NT2/D1 (cell line): ENCODE measurements around the gene MRPS26.

ENCODE experiments used
- SUZ12 ChIP-seq: IDR thresholded peaks from 2 replicates; pipeline ENCODE4 v1.6.1; 2011; ENCODE audit not compliant: insufficient read length, insufficient read depth; ENCODE audit errors: extremely low read depth
- YY1 ChIP-seq: IDR thresholded peaks from 2 replicates; pipeline ENCODE4 v1.6.1; 2011; ENCODE audit not compliant: insufficient read length, insufficient read depth

- no peak for TF ChIP-seq SUZ12
- TF ChIP-seq YY1 = no peak
Observed at GRCh38 chr20:2998728-2999127, 47.1 kb upstream of the MRPS26 start.
